ENCODE measurements around the gene MOGAT2. TPM values are rescaled to one million over a fixed set of nuclear protein-coding genes. Genes with fewer than 3 reads are reported as not detected.

MOGAT2 gene
- total and polyA plus RNA-seq, 2 donors (not counting 3 experiments of a cell fraction or from before 2014, with no cell fraction given) = not detected

GRCh38 chr11:75779960-75780359, 62.3 kb downstream of the MOGAT2 start:
- H3K9me3 ChIP-seq (replicated peaks; ENCODE audit: control insufficient read depth, insufficient read depth, low read length) = no peaks in the 10 kb centered on the region
- intact Hi-C loops (cut with micrococcal nuclease) (no loop called here), dilution Hi-C loops (cut with MboI; ENCODE audit: extremely low pct_ligation_motif_present, low sequenced_read_pairs) (no loop called here)
- H3K4me3 ChIP-seq (replicated peaks in 1 of 3; ENCODE audit: insufficient read depth in 1 of 3, low read depth in 1 of 3, low read length in 3 of 3) = no peak overlapping the region
- H3K4me2 ChIP-seq (ENCODE audit: insufficient read depth, low read length) = no peak overlapping the region
- no peak for TF ChIP-seq CTCF (IDR thresholded peaks at IDR 0.05; ENCODE audit: extremely low read depth in 1 of 2, insufficient read depth in 1 of 2, low read depth in 1 of 2, low read length in 2 of 2)
- TF ChIP-seq GATA2 (IDR thresholded peaks at IDR 0.05; ENCODE audit: insufficient read depth, insufficient read length, low read depth, low read length) = no peak
- TF ChIP-seq FOS (IDR thresholded peaks at IDR 0.05; ENCODE audit: borderline replicate concordance, insufficient read depth, low read length) = no peak
- no peak for TF ChIP-seq POLR2A (IDR thresholded peaks at IDR 0.05; ENCODE audit: low read depth, low read length)
- no peak for TF ChIP-seq MAX (IDR thresholded peaks at IDR 0.05; ENCODE audit: insufficient read depth, insufficient read length)
- TF ChIP-seq POLR2AphosphoS5 (IDR thresholded peaks at IDR 0.05; ENCODE audit: insufficient read depth, low read depth, low read length) = no peak
- TF ChIP-seq EZH2 (IDR thresholded peaks at IDR 0.05; ENCODE audit: borderline replicate concordance, low read depth, low read length, severe bottlenecking) = no peak
- TF ChIP-seq JUN (IDR thresholded peaks at IDR 0.05; ENCODE audit: borderline replicate concordance, insufficient read depth, insufficient read length, low read depth) = no peak
- TF ChIP-seq MYC (IDR thresholded peaks at IDR 0.05; ENCODE audit: low read depth, low read length) = no peak
- CTCF ChIA-PET = interaction anchor here (1.2 to 1.5 kb wide), 2 partner anchors 57 to 372 kb away, joined by 4 to 5 read pairs; no protein-coding TSS in a partner anchor
- no peaks in the 10 kb centered on the region for H3K36me3 ChIP-seq (ENCODE audit: control insufficient read depth in 2 of 2, extremely low read depth in 1 of 2, insufficient read depth in 2 of 2, low read length in 2 of 2)
- DNase-seq (ENCODE audit: low read depth, low spot score) (no peak), FAIRE-seq (no peak)
- POLR2A ChIA-PET = no interaction called here
- H3K4me1 ChIP-seq (ENCODE audit: control insufficient read depth, extremely low read depth, insufficient read depth, low read length) = peaks cover 11% of the 10 kb centered on the region
- no peak overlapping the region for H3K9ac ChIP-seq (replicated peaks; ENCODE audit: extremely low read depth, insufficient read depth, low read length)
- H3K27ac ChIP-seq (ENCODE audit: insufficient read depth, low read depth, low read length) = no peak overlapping the region
- no peaks in the 10 kb centered on the region for H4K20me1 ChIP-seq (replicated peaks; ENCODE audit: control insufficient read depth, extremely low read depth, insufficient read depth, low read length)
- no TSS peak for BruUV-seq (replicated peaks)
- no peaks in the 10 kb centered on the region for H3K27me3 ChIP-seq (ENCODE audit: control insufficient read depth in 2 of 2, insufficient read depth in 2 of 2, low read length in 2 of 2)
- H2AFZ ChIP-seq (ENCODE audit: low read depth, low read length) = no peak overlapping the region
- no peaks in the 10 kb centered on the region for H3K79me2 ChIP-seq (ENCODE audit: control insufficient read depth, insufficient read depth, low read length)
- H3K9me1 ChIP-seq (replicated peaks; ENCODE audit: control insufficient read depth, extremely low read depth, insufficient read depth, low read length) = no peaks in the 10 kb centered on the region
